SK-N-SH (cell line): ENCODE measurements around the gene TDRKH.

Experiments
- ELF1 ChIP-seq: IDR thresholded peaks from 2 replicates; pipeline ENCODE4 v1.4.0; 2012
- EP300 ChIP-seq, 2 experiments: IDR thresholded peaks; 2 replicates each; pipeline versions ENCODE4 v1.4.0 to v1.6.1; 2012; ENCODE audit warnings: borderline replicate concordance in 1 of 2, low read depth in 1 of 2, low read length in 1 of 2
- FOSL2 ChIP-seq: IDR thresholded peaks from 2 replicates; pipeline ENCODE4 v1.4.0; 2012; ENCODE audit warnings: low read depth, mild to moderate bottlenecking, moderate library complexity, borderline replicate concordance
- GABPA ChIP-seq: IDR thresholded peaks from 2 replicates; pipeline ENCODE4 v1.4.0; 2012; ENCODE audit warnings: low read depth, mild to moderate bottlenecking
- POLR2AphosphoS5 ChIP-seq: IDR thresholded peaks from 2 replicates; pipeline ENCODE4 v1.6.1; 2012; ENCODE audit warnings: low read depth, low read length
- RFX5 ChIP-seq: IDR thresholded peaks from 2 replicates; pipeline ENCODE4 v1.6.1; 2012; ENCODE audit warnings: mild to moderate bottlenecking, improper control_type of control experiment, low read length
- RXRA ChIP-seq: IDR thresholded peaks from 2 replicates; pipeline ENCODE4 v1.4.0; 2012; ENCODE audit warnings: low read depth, mild to moderate bottlenecking, borderline replicate concordance
- SIN3A ChIP-seq: IDR thresholded peaks from 2 replicates; pipeline ENCODE4 v1.6.1; 2012; ENCODE audit warnings: low read depth, mild to moderate bottlenecking, low read length, moderate library complexity, borderline replicate concordance
- YY1 ChIP-seq: IDR thresholded peaks from 2 replicates; pipeline ENCODE4 v1.4.0; 2012; ENCODE audit warnings: low read depth, mild to moderate bottlenecking
- TF ChIP-seq, protein P1 (sequence below): fragments of 200-600 bp; sonication (generic); IDR thresholded peaks from 2 replicates; pipeline ENCODE4 v1.6.1; 2017; ENCODE audit warnings: antibody characterized with exemption, mild to moderate bottlenecking, moderate library complexity

- TF ChIP-seq, protein P1, sequence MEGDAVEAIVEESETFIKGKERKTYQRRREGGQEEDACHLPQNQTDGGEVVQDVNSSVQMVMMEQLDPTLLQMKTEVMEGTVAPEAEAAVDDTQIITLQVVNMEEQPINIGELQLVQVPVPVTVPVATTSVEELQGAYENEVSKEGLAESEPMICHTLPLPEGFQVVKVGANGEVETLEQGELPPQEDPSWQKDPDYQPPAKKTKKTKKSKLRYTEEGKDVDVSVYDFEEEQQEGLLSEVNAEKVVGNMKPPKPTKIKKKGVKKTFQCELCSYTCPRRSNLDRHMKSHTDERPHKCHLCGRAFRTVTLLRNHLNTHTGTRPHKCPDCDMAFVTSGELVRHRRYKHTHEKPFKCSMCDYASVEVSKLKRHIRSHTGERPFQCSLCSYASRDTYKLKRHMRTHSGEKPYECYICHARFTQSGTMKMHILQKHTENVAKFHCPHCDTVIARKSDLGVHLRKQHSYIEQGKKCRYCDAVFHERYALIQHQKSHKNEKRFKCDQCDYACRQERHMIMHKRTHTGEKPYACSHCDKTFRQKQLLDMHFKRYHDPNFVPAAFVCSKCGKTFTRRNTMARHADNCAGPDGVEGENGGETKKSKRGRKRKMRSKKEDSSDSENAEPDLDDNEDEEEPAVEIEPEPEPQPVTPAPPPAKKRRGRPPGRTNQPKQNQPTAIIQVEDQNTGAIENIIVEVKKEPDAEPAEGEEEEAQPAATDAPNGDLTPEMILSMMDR = no peak
- TF ChIP-seq RXRA = no peak
- no peak for TF ChIP-seq RFX5
- no peak for TF ChIP-seq POLR2AphosphoS5
- TF ChIP-seq ELF1 = no peak
- TF ChIP-seq EP300 (IDR thresholded peaks at IDR 0.05; ENCODE audit: borderline replicate concordance in 1 of 2, low read depth in 1 of 2, low read length in 1 of 2) = no peak
- TF ChIP-seq GABPA = no peak
- TF ChIP-seq SIN3A = no peak
- no peak for TF ChIP-seq FOSL2
- TF ChIP-seq YY1 = no peak
These were observed 17.5 kb upstream of the TDRKH start for GRCh38 chr1:151807766-151808165.
